Measurements from ENCODE around the gene GLI1. TPM values are rescaled to one million over a fixed set of nuclear protein-coding genes. Genes with fewer than 3 reads are reported as not detected.

Gene GLI1
- total and polyA plus RNA-seq, 2 of the 13 experiments (the other 11 are each of a cell fraction or from before 2014, with no cell fraction given): 0.09 to 0.20 TPM

DNA sequence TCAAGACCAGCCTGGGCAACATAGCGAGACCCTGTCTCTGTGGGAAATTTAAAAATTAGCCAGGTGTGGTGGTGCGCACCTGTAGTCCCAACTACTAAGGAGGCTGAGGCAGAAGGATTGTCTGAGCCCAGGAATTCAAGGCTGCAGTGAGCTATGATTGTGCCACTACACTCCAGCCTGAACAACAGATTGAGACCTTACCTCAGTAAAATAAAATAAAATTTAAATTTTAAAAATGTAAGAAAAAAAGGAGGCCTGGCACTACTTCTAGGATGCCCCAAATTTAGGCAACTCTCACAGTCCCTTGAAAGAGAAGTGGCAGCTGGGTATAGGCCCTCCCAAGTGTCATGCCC lies 5.4 kb upstream of the GLI1 start:
- H3K4me3 ChIP-seq (replicated peaks in 1 of 3; ENCODE audit: insufficient read depth in 1 of 3, low read depth in 2 of 3, low read length in 3 of 3): peak overlapping the region in 1 of 3 experiments; percentile 83; a peak in 2 of 6 replicates
- H3K9me3 ChIP-seq (ENCODE audit: low read length): no peaks in the 10 kb centered on the region
- in situ Hi-C loops (cut with HindIII; ENCODE audit: extremely low pct_ligation_motif_present, low pct_unique_long_range_greater_than_20kb) (loop anchor here (5.0 kb wide), 1 partner anchor 147 kb away; no protein-coding TSS in a partner anchor), intact Hi-C loops (cut with micrococcal nuclease; ENCODE audit: unreplicated experiment) (loop anchor here (5.0 to 10.0 kb wide), 2 partner anchors 192 to 699 kb away; partner anchors contain the start of gene PRIM1)
- peak overlapping the region; percentile 98 for H3K27ac ChIP-seq (ENCODE audit: extremely low read length, insufficient read depth, low read length)
- H4K20me1 ChIP-seq (ENCODE audit: insufficient read depth, low read length): no peaks in the 10 kb centered on the region
- CTCF ChIA-PET (ENCODE audit: low intra/inter-chr PET ratio, low total read pairs): interaction anchor here (0.8 to 6.1 kb wide), 2 partner anchors 147 to 190 kb away, joined by 3 to 66 read pairs; no protein-coding TSS in a partner anchor
- ATAC-seq (no peak), DNase-seq (ENCODE audit: low spot score) (no peak), FAIRE-seq (no peak)
- WGBS (ENCODE audit: low lambda C conversion rate): 88% methylated on average over 2 of the region's 2 CpGs
- peaks cover 15% of the 10 kb centered on the region for H3K79me2 ChIP-seq (ENCODE audit: insufficient read depth, low read length)
- peak overlapping the region; percentile 99; the same call in 1 of the 2 replicates for H3K4me2 ChIP-seq (ENCODE audit: low read depth, low read length)
- no peak overlapping the region for H2AFZ ChIP-seq (ENCODE audit: low read length)
- H3K4me1 ChIP-seq (ENCODE audit: insufficient read depth, low read length): peaks cover 91% of the 10 kb centered on the region
- no peaks in the 10 kb centered on the region for H3K36me3 ChIP-seq (replicated peaks in 1 of 2; ENCODE audit: control insufficient read depth in 1 of 2, insufficient read depth in 2 of 2, low read length in 2 of 2)
- TSS peak; percentile 44 for BruUV-seq (replicated peaks)
- no peaks in the 10 kb centered on the region; a peak in 1 of 5 replicates for H3K27me3 ChIP-seq (ENCODE audit: control insufficient read depth in 1 of 2, insufficient read depth in 2 of 2, low read length in 2 of 2)
- POLR2A ChIA-PET: interaction anchor here (1.2 to 6.4 kb wide), 7 partner anchors 20 to 326 kb away, joined by 5 to 99 read pairs (median 19); partner anchors contain the start of genes DDIT3, INHBC, LRP1 and SHMT2
- no peak overlapping the region for H3K9ac ChIP-seq (ENCODE audit: insufficient read depth, low read depth, low read length)
- TF ChIP-seq, protein P1, sequence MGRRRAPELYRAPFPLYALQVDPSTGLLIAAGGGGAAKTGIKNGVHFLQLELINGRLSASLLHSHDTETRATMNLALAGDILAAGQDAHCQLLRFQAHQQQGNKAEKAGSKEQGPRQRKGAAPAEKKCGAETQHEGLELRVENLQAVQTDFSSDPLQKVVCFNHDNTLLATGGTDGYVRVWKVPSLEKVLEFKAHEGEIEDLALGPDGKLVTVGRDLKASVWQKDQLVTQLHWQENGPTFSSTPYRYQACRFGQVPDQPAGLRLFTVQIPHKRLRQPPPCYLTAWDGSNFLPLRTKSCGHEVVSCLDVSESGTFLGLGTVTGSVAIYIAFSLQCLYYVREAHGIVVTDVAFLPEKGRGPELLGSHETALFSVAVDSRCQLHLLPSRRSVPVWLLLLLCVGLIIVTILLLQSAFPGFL (CRISPR knock-in tag; IDR thresholded peaks at IDR 0.05): no peak
- TF ChIP-seq ZSCAN31 (CRISPR knock-in tag; IDR thresholded peaks at IDR 0.05; ENCODE audit: low read depth) (0 out of 2 replicates have a peak, but pooled peaks have one; percentile 31), HOXA7 (CRISPR knock-in tag; IDR thresholded peaks at IDR 0.05) (no peak), FOXJ3 (CRISPR knock-in tag; IDR thresholded peaks at IDR 0.05; ENCODE audit: borderline replicate concordance) (no peak), CREB1 (IDR thresholded peaks at IDR 0.05) (no peak), CREB1 (CRISPR knock-in tag; IDR thresholded peaks at IDR 0.05) (peak; percentile 29; the same call in 1 of the 2 replicates), ZNF225 (CRISPR knock-in tag; IDR thresholded peaks at IDR 0.05) (no peak), FOXK1 (CRISPR knock-in tag; IDR thresholded peaks at IDR 0.05; ENCODE audit: borderline replicate concordance, low read depth) (no peak), ZNF101 (CRISPR knock-in tag; IDR thresholded peaks at IDR 0.05; ENCODE audit: borderline replicate concordance, low read depth) (no peak), ZNF3 (CRISPR knock-in tag; IDR thresholded peaks at IDR 0.05) (0 out of 2 replicates have a peak, but pooled peaks have one; percentile 14), HES4 (CRISPR knock-in tag; IDR thresholded peaks at IDR 0.05; ENCODE audit: borderline replicate concordance) (no peak), ZNF331 (CRISPR knock-in tag; IDR thresholded peaks at IDR 0.05) (no peak), ADNP (CRISPR knock-in tag; IDR thresholded peaks at IDR 0.05) (no peak), DNMT1 (CRISPR knock-in tag; IDR thresholded peaks at IDR 0.05) (0 out of 2 replicates have a peak, but pooled peaks have one; percentile 37), ZKSCAN8 (CRISPR knock-in tag; IDR thresholded peaks at IDR 0.05; ENCODE audit: borderline replicate concordance) (no peak), TSC22D2 (CRISPR knock-in tag; IDR thresholded peaks at IDR 0.05; ENCODE audit: borderline replicate concordance) (peak; percentile 12; the same call in 1 of the 2 replicates), SMAD9 (CRISPR knock-in tag; IDR thresholded peaks at IDR 0.05) (no peak), HOXD1 (CRISPR knock-in tag; IDR thresholded peaks at IDR 0.05) (no peak), ZNF205 (CRISPR knock-in tag; IDR thresholded peaks at IDR 0.05) (no peak), MYNN (CRISPR knock-in tag; IDR thresholded peaks at IDR 0.05; ENCODE audit: low read depth) (0 out of 2 replicates have a peak, but pooled peaks have one; percentile 15), KDM5A (IDR thresholded peaks at IDR 0.05; ENCODE audit: borderline replicate concordance, low read length) (no peak), NFYC (CRISPR knock-in tag; IDR thresholded peaks at IDR 0.05) (no peak)
- TF ChIP-seq, protein P2, sequence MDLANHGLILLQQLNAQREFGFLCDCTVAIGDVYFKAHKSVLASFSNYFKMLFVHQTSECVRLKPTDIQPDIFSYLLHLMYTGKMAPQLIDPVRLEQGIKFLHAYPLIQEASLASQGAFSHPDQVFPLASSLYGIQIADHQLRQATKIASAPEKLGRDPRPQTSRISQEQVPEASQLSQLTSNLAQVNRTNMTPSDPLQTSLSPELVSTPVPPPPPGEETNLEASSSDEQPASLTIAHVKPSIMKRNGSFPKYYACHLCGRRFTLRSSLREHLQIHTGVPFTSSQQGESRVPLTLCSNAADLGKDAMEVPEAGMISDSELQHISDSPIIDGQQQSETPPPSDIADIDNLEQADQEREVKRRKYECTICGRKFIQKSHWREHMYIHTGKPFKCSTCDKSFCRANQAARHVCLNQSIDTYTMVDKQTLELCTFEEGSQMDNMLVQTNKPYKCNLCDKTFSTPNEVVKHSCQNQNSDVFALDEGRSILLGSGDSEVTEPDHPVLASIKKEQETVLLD (CRISPR knock-in tag; IDR thresholded peaks at IDR 0.05; ENCODE audit: low read depth): no peak
- TF ChIP-seq, protein P3, sequence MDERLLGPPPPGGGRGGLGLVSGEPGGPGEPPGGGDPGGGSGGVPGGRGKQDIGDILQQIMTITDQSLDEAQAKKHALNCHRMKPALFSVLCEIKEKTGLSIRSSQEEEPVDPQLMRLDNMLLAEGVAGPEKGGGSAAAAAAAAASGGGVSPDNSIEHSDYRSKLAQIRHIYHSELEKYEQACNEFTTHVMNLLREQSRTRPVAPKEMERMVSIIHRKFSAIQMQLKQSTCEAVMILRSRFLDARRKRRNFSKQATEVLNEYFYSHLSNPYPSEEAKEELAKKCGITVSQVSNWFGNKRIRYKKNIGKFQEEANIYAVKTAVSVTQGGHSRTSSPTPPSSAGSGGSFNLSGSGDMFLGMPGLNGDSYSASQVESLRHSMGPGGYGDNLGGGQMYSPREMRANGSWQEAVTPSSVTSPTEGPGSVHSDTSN (CRISPR knock-in tag; IDR thresholded peaks at IDR 0.05): 0 out of 2 replicates have a peak, but pooled peaks have one; percentile 37

All from HepG2 (cell line).